Tibial artery (tissue), 4 donors: ENCODE results near the gene CTSF.

Experiments used
- DNase-seq, 2 donors: peaks; one replicate each; pipeline ENCODE4 v3.0.0-alpha.2; 2019
- H3K27ac ChIP-seq, 2 donors: fragments of 200-600 bp; sonication (generic) in 1 of 2; 1 replicate in 1 of 2; 2 replicates in 1 of 2; pipeline ENCODE4 v1.5.1; 2018 to 2019; ENCODE audit warnings: mild to moderate bottlenecking in 1 of 2
- H3K27me3 ChIP-seq, 2 donors: fragments of 200-600 bp; sonication (generic) in 1 of 2; one replicate each; pipeline versions ENCODE4 v1.5.1 to v1.6.0; 2016 to 2019
- H3K36me3 ChIP-seq, 3 donors: fragments of 200-600 bp; sonication (generic) in 2 of 3; one replicate each; pipeline ENCODE4 v1.5.1; 2016 to 2019; ENCODE audit warnings: mild to moderate bottlenecking in 2 of 3
- H3K4me1 ChIP-seq, 4 donors: fragments of 200-600 bp; sonication (generic) in 2 of 4; 1 replicate in 3 of 4; 2 replicates in 1 of 4; pipeline ENCODE4 v1.5.1; 2016 to 2019
- H3K4me3 ChIP-seq, 2 donors: fragments of 200-600 bp; sonication (generic) in 1 of 2; 1 replicate in 1 of 2; 2 replicates in 1 of 2; pipeline ENCODE4 v1.5.1; 2018 to 2019; ENCODE audit warnings: mild to moderate bottlenecking in 2 of 2
- H3K9me3 ChIP-seq, 3 donors: fragments of 200-600 bp; sonication (generic) in 1 of 3; one replicate each; pipeline ENCODE4 v1.5.1; 2016 to 2019
- CTCF ChIP-seq, 2 experiments: fragments of 200-600 bp in 1 of 2; fragments of 450-650 bp in 1 of 2; IDR thresholded peaks; one replicate each; pipeline ENCODE4 v1.5.1; 2017 to 2019; ENCODE audit warnings: antibody characterized with exemption in 2 of 2, mild to moderate bottlenecking in 1 of 2, moderate library complexity in 1 of 2
- intact Hi-C: fragments of 100-400 bp; cut with DNase I; formaldehyde crosslinking; loops from one replicate; pipeline ENCODE4 v1.15.0; 2023; ENCODE audit warnings: low total_unique reads

The CTSF gene

GRCh38 chr11:66523611-66524010 is 44.8 kb downstream of the CTSF start:
- intact Hi-C loops, result no loop called here
- H3K36me3 ChIP-seq, result peaks cover 50 to 88% (median 67%) of the 10 kb centered on the region in 3 donors
- no peak overlapping the region for H3K4me3 ChIP-seq
- no peak for TF ChIP-seq CTCF (IDR thresholded peaks at IDR 0.05)
- no peaks in the 10 kb centered on the region for H3K4me1 ChIP-seq
- H3K27me3 ChIP-seq, result no peaks in the 10 kb centered on the region
- H3K27ac ChIP-seq, result no peak overlapping the region
- no peak for DNase-seq
- no peaks in the 10 kb centered on the region for H3K9me3 ChIP-seq
